ENCODE data around the gene LRRC75A.

DNA sequence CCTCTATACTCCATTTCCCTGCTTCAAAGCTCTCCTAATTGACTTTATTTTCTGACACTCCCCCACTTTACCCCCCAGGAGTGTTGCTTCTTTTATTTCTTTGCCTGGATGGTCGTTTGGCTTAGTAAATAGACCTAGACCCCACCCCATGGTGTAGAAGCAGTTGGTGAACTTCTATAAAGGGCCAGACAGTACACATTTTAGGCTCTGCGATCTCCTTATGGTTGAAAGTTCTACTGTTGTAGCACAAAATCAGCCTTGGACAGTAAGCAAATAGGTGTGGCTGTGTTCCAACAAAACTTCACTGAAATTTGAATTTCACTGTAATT lies 45.1 kb upstream of the LRRC75A start:
- TF ChIP-seq, protein P1, sequence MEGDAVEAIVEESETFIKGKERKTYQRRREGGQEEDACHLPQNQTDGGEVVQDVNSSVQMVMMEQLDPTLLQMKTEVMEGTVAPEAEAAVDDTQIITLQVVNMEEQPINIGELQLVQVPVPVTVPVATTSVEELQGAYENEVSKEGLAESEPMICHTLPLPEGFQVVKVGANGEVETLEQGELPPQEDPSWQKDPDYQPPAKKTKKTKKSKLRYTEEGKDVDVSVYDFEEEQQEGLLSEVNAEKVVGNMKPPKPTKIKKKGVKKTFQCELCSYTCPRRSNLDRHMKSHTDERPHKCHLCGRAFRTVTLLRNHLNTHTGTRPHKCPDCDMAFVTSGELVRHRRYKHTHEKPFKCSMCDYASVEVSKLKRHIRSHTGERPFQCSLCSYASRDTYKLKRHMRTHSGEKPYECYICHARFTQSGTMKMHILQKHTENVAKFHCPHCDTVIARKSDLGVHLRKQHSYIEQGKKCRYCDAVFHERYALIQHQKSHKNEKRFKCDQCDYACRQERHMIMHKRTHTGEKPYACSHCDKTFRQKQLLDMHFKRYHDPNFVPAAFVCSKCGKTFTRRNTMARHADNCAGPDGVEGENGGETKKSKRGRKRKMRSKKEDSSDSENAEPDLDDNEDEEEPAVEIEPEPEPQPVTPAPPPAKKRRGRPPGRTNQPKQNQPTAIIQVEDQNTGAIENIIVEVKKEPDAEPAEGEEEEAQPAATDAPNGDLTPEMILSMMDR (IDR thresholded peaks at IDR 0.05; ENCODE audit: poor library complexity), result no peak
- TF ChIP-seq EZH2 (IDR thresholded peaks at IDR 0.05; ENCODE audit: borderline replicate concordance) (no peak), EZH2phosphoT487 (IDR thresholded peaks at IDR 0.05; ENCODE audit: low read depth, severe bottlenecking, unreplicated experiment) (no peak)
